Fibroblast of lung (primary cell): ENCODE data around the gene PCBP4.
A peak's percentile ranks its signal among the peaks of the same experiment; 100 is the strongest.

ENCODE experiments used
- CTCF ChIP-seq, 2 donors: IDR thresholded peaks in 1 of 2; conservative IDR thresholded peaks in 1 of 2; 1 replicate in 1 of 2; 2 replicates in 1 of 2; pipeline ENCODE4 v1.5.1; 2011 to 2012; ENCODE audit warnings: low read length in 2 of 2, control low read depth in 1 of 2, inconsistent platforms in 1 of 2, low read depth in 1 of 2, mild to moderate bottlenecking in 1 of 2
- EZH2 ChIP-seq: IDR thresholded peaks from 2 replicates; pipeline ENCODE4 v1.5.1; 2012; ENCODE audit warnings: low read length, control low read depth, mild to moderate bottlenecking; ENCODE audit errors: missing control alignments

DNA sequence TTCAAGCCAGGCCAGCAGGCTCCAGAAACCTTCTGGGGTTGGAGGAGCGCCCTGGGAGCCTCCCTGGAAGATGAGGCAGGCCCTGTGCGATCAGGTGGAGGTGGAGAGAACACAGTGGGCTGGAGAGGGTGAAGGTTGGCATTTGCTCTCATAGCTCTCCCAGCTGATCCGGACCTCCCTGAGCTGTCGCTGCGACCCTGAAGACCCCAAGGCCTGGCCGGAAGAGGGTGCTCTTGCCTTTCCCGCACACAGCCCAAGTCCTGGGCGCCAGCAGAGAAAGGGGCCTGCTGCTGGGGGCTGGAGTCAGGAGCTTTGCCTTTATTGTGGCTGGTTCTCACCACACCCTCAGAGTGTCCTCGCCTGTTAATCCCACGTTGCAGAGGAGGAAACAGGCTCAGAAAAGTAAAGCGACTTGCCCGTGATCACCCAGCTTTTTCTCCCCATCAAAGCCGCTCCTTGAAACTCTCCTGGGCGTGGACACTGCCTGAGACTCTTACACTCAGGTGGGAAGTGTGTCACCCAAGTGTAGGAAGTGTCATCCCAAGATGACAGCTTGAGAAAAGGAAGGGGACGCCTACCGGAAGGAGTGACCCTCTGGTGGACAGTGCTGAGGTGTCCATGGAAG, 37.0 kb upstream of the PCBP4 start:
- TF ChIP-seq CTCF (conservative IDR thresholded peaks at IDR 0.05 in 1 of 2, IDR thresholded peaks at IDR 0.05 in 1 of 2; ENCODE audit: low read depth in 1 of 2, low read length in 2 of 2) = peak; percentile 53 to 57
- TF ChIP-seq EZH2 = no peak
